GM23248 (cell line): ENCODE data around the gene MAP7D2.

Experiments used
- EZH2 ChIP-seq: fragments of 200-600 bp; sonication (generic); IDR thresholded peaks from 2 replicates; pipeline ENCODE4 v1.6.1; 2018; ENCODE audit warnings: antibody characterized with exemption, mild to moderate bottlenecking; ENCODE audit not compliant: insufficient read depth, poor library complexity, severe bottlenecking
- EZH2phosphoT487 ChIP-seq: fragments of 200-600 bp; sonication (generic); IDR thresholded peaks from 2 replicates; pipeline ENCODE4 v1.6.1; 2018; ENCODE audit warnings: antibody characterized with exemption, moderate library complexity, mild to moderate bottlenecking, low read depth; ENCODE audit not compliant: insufficient read depth

GRCh38 chrX:19972984-19973383 is 143.7 kb downstream of the MAP7D2 start:
- TF ChIP-seq EZH2phosphoT487 (no peak), EZH2 (no peak)
